Activated CD4-positive, alpha-beta T cell treated with anti-CD3 and anti-CD28 coated beads for 4 hours (primary cell): ENCODE measurements around the gene PTPN13.

Source experiments
- DNase-seq, 2 donors: peaks; one replicate each; pipeline ENCODE4 v3.0.0-alpha.2; 2020

PTPN13 gene, protein sequence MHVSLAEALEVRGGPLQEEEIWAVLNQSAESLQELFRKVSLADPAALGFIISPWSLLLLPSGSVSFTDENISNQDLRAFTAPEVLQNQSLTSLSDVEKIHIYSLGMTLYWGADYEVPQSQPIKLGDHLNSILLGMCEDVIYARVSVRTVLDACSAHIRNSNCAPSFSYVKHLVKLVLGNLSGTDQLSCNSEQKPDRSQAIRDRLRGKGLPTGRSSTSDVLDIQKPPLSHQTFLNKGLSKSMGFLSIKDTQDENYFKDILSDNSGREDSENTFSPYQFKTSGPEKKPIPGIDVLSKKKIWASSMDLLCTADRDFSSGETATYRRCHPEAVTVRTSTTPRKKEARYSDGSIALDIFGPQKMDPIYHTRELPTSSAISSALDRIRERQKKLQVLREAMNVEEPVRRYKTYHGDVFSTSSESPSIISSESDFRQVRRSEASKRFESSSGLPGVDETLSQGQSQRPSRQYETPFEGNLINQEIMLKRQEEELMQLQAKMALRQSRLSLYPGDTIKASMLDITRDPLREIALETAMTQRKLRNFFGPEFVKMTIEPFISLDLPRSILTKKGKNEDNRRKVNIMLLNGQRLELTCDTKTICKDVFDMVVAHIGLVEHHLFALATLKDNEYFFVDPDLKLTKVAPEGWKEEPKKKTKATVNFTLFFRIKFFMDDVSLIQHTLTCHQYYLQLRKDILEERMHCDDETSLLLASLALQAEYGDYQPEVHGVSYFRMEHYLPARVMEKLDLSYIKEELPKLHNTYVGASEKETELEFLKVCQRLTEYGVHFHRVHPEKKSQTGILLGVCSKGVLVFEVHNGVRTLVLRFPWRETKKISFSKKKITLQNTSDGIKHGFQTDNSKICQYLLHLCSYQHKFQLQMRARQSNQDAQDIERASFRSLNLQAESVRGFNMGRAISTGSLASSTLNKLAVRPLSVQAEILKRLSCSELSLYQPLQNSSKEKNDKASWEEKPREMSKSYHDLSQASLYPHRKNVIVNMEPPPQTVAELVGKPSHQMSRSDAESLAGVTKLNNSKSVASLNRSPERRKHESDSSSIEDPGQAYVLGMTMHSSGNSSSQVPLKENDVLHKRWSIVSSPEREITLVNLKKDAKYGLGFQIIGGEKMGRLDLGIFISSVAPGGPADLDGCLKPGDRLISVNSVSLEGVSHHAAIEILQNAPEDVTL (N-terminal part only)

DNA sequence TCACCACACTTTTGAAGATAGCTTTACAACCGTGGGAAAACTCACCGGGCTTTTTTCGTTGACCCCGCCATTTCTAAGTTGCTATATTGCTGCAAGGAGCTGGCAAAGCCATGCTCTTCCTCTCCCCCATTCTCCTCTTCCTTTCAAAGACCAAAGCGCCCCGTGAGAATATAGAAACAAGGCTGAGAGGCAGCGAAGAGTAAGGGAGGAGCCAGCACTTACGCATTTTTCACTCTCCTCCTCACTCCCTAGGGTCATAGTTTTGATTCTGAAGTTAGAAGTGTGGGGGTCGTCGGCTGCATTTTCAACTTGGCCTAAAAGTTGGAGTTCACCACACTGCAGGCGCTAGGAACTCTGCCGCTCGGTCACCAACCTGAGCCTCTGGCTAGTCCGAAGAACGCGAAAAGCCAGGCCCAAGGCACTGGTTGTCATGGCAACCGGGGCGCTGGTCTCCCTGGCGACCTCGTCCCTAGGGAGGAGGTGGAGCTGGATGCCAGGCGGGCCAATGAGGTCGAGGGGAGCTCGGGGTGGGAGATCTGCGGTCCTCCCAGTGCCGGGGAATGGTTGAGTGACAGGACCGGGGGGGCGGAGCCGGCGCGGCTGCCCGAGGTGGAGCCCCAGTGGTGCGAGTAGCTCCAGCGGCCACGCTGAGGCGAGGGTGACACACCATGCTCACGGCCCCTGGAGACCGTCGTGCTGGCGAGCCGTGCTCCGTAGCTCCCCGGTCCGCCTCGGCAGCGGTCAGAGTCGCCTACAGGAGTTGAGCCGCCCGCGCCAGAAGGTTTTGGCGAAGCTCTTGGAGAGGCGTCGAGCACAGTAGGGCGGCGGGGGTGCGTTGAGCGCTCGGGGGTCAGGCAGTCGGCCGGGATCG lies at the start of gene PTPN13:
Gene PTPN13, plus strand, starts transcription at position 628 of the 871 bp plus-strand sequence. CDS start 40,942 bp downstream, outside the sequence.
- peak; percentile 63 to 67 for DNase-seq

DNA sequence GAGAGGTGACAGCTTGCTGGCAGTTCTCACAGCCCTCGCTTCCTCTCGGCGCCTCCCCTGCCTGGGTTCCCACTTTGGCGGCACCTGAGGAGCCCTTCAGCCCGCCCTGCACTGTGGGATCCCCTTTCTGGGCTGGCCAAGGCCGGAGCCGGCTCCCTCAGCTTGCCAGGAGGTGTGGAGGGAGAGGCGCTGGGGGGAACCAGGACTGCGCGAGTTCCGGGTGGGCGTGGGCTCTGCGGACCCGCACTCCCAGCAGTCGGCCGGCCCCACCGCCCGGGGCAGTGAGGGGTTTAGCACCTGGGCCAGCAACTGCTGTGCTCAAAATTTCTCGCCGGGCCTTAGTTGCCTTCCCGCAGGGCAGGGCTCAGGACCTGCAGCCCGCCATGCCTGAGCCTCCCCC lies 47.0 kb upstream of the PTPN13 start:
- DNase-seq = no peak

DNA sequence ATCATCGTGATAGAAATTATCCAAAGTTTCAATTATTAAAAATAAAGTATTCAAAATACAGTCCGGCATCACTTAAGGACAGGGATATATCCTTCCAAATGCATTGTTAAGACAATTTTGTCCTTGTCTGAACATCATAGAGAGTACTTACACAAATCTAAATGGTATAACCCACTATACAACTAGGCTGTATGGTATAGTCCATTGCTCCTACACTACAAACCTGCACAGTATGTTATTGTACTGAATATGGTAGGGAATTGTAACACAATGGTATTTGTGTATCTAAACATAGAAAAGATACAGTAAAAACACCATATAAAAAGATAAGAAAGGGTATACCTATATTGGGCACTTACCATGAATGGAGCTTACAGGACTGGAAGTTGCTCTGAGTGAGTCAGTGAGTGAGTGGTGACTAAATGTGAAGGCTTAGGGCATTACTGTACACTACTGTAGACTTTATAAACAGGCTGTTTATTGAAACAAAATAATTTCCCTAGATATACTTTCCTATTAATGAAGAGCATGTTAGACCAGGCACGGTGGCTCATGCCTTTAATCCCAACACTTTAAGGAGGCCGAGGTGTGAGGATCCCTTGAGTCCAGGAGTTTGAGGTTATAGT lies 44.8 kb upstream of the PTPN13 start:
- DNase-seq = no peak

DNA sequence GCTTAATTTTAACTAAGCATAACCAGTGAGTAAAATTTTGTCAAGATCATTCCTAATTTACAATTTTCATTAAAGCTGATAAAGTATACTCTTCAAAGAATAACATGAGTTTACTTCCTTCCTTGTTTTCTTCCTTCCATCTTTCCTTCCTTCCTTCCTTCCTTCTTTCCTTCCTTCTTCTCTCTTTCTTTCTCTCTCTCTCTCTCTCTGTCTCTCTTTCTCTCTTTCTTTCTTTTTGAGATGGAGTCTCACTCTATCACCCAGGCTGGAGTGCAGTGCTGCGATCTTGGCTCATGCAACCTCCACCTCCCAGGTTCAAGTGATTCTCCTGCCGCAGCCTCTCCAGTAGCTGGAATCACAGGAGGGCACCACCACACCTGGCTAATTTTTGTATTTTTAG lies 42.7 kb upstream of the PTPN13 start:
- no peak for DNase-seq

DNA sequence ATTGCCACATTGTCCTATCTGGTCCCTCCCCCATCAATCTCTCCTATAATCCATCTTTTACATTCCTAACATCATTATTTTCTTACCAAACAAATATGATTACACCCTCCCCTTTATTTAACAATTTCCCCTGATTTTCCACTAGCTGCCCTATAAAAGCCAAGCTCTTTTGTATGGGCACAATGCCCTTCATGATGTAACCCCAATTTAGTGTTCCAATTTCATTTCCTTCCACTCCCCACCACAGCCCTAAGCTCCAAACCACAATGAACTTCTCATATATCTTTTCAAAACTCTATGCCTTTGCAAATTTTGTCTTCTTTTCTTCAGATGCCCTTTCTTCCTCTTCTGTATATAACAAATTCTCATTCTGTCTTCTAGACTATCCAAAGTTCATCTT lies 39.5 kb upstream of the PTPN13 start:
- DNase-seq = no peak

DNA sequence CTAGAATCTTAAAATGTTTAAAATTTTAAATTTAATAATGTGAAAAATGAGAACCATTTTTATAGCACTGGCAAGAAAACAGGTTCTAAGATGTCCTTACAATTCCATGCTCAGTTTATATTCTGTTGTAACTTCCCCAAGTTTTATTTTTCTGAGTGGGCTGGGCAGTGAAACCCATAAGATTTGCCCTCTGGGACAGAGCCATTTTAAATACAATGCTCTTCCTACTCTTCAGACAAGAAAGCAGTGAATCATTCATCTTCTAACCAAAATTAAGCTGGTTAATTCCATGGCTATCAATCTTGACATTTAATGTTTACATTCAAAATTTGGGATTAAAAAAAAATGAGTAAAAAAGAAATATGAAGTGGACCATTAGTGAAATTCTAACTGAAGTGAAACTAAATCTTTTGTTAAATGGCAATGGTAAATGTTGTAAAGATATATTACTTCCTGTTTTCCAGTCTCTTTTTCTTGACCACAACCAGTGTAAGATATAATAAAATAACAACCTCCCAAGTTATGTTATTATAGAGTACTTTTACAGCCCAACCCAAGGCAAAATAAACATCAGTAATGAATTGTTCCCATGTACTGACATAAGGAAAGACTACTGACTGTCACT lies 37.2 kb upstream of the PTPN13 start:
- DNase-seq = no peak

DNA sequence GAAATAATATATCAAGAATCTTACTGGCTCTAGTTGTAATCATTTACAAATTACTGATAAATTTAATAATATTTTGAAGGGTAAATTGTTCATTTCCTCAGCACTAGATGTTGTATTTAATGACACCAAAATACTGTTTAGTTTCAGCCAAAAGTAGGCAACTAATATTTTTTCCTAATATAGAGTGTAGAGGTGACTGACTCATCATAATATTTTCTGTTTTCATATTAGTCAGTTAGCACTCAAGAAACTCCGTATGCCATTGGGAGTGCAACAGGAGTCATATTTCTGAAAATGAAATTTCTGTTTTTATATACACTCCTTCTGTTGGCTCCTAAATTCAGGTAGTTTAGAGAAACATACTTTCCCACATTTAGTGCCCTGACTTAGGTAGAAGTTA lies 36.6 kb upstream of the PTPN13 start:
- DNase-seq = no peak

DNA sequence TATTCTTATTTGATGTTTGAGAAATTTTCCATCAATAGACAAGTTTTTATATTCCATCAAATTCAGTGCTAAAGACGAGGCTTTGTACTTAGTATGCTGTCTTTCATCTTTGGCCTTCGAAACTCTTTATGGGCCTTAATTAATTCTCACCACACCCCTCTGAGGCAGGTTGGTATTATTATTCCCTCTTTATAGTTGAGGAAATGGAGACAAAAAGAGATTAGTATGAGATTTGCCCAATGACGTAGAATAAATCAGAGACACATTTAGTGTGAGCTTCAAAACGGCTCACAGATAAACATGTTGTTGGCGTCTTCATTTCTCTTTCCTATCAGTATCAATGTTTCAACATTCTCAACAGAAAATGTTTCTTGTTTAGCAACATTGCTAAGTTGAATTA lies 35.9 kb upstream of the PTPN13 start:
- DNase-seq = no peak

DNA sequence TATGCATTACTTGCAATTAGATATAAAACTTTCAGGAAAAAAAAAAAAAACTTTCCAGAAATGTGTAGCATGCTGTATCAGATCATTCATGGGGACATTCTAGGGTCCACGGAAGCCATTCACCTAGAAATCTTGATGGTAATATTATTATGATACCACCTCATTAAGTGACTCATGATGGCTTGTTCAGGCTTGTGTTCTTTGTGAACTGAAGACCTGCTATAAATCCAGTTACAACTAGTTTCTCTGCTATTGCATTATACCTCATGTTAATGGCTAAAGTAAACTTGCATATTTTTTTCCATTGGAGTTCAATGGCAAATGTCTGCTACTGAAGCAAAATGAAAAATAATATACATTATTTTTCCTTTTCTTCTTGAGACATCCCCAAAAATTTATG lies 35.3 kb upstream of the PTPN13 start:
- no peak for DNase-seq

DNA sequence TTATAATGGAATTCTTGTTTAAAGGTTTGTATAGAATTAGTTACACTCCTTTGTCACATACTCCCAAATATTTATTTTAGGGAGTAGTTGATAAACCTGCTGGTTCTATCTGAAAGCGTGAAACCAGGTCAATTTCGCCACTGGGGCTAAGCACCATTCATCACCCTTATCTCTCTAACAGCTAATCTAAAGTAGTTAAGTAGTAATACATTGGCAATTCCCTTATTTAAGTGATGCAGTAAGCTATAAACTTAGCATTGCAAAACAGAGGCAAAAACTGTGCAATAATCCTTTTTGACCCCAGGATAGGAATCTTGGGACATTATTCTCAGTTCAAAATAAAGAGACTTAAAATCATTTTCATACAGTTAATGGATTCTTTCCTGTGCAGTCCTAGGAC lies 33.7 kb upstream of the PTPN13 start:
- DNase-seq = no peak

DNA sequence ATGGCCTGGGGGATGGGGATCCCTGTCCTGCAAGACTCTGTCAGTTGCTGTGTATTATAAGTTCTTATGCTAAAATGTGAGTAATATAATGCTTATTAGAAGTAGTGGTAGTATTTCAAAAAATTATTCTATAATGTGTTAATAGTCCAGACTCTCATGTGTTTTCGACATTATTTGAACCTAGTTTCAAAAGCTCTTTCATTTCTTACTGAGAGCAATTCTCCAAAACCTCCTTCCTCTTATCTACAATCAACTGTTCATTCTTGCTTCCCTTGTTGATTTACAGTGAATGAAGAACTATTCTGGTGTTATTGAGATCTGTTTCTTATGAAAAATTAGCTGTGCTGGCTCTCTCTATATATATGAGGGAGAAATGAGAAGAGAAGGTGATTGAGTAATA lies 32.9 kb upstream of the PTPN13 start:
- DNase-seq = no peak

DNA sequence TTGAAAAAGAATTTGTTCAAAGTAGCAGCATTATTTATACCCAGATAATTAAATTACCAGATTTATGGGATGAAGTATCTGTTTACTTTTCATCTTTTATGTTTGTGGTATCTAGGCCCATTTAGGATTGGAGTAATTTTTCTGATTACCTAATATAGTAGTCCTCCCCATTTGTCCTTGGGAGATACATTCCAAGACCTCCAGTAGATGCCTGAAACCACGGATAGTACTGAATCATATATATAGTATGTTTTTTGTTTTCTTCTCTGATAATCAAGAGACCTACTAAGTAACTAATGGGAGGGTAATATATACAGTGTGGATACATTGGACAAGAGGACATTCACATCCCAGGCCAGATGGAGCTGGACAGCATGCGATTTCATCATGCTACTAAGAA lies 30.7 kb upstream of the PTPN13 start:
- no peak for DNase-seq

DNA sequence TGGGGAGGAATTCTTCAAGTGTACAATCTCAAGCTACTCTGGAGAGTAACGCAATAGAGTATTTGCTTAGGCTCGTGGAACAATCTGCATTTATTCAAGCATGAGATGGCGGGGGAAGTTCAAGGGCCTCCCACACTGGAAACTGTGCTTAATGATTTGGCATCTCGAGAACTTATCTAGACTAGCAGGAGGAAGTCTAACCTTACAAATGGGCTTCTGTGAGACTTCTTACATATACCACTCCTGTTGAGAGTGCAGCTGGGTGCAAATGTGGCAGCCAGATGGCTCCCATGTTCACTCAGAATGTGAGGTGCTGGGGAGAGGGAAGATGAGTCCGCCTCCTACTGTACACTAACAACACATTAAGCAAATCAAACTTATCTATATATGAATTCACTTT lies 29.3 kb upstream of the PTPN13 start:
- DNase-seq = no peak

DNA sequence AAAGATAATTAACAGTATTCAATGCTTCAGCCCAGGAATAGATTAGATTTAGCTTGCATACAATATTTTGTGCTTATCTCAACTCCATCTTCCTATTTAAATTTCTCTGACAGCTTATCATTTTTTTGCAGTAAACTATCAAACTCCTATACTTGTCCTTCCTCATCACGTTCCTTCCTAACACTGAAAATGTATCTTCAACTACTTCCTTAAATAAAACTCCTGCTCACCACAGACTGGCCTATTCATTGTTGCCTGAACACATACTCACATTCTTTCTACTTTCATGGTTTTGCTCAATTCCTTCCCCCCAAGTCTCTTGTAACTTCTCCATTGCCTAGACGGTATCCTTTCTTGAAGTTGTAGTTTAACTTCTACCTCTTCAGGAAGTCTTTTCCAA lies 28.5 kb upstream of the PTPN13 start:
- no peak for DNase-seq

DNA sequence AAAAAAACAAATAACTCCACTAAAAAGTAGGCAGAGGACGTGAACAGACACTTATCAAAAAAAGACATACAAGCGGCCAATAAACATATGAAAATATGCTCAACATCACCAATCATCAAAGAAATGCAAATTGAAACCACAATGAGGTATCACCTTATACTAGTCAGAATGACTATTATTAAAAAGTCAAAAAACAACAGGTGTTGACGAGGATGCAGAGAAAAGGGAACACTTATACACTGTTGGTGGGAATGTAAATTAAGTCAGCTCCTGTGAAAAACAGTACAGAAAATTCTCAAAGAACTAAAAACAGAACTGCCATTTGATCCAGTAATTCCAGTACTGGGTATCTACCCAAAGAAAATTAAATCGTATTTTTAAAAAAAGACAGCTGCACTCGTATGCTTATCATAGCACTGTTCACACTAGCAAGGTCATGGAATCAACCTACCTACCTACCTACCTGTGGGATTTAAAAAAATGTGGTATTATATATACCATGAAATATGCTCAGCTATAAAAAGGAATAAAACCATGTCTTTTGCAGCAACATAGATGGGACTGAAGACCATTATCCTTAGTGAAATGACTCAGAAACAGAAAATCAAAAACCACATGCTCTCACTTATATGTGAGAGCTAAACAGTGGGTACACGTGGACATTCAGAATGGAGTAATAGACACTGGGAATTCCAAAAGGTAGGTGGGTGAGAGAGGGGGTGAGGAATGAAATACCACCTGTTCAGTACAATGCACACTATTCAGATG lies 24.8 kb upstream of the PTPN13 start:
- no peak for DNase-seq

DNA sequence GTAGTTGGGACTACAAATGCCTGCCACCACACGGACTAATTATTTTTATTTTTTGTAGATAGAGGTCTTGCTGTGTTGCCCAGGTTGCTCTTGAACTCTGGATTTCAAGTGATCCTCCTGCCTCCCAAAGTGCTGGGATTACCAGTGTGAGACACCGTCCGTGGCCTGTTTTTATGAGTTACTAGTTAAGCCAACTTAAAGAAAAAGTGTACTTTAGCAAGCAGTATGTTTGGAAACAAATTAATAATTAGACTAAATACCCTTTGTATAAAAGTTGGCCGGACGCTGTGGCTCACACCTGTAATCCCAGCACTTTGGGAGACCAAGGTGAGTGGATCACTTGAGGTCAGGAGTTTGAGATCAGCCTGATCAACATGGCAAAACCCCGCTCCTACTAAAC lies 14.2 kb upstream of the PTPN13 start:
- no peak for DNase-seq

DNA sequence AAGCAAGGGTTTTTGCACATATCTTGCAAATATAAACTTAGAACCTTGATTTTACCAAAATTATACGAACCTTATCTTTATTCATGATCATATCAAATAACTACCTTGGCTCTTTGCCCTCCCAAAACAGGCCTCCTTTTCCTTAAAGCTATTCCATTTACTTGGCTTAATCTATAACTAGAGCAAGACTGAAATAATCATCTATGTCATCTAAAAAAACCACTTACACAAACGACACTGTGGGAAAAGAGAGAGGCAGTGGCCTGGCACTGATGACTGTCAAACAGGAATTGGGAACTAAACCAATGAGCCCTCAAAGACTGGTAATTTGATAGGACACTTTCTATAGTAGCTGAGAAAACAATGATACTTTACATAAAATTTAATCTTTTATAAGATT lies 11.7 kb upstream of the PTPN13 start:
- no peak for DNase-seq

DNA sequence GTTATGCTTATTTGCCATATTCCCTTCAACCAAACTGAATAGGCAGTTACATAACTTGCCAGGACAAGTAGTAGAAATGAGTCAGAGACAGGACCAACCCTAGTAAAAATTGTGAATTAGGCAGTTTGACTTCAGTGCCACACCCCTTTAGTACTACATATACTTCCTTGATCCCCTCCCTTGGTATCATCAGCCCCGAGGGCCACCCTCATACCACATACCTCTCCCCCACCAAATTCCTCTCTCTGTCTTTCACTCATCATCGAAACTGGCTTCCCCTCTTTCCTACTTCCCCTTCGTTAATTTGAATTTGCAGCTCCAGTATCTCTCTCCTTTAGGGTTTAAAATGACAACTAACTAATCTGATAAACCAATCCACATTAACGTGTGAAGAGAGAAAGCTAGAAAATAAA lies 7.9 kb upstream of the PTPN13 start:
- DNase-seq = no peak

DNA sequence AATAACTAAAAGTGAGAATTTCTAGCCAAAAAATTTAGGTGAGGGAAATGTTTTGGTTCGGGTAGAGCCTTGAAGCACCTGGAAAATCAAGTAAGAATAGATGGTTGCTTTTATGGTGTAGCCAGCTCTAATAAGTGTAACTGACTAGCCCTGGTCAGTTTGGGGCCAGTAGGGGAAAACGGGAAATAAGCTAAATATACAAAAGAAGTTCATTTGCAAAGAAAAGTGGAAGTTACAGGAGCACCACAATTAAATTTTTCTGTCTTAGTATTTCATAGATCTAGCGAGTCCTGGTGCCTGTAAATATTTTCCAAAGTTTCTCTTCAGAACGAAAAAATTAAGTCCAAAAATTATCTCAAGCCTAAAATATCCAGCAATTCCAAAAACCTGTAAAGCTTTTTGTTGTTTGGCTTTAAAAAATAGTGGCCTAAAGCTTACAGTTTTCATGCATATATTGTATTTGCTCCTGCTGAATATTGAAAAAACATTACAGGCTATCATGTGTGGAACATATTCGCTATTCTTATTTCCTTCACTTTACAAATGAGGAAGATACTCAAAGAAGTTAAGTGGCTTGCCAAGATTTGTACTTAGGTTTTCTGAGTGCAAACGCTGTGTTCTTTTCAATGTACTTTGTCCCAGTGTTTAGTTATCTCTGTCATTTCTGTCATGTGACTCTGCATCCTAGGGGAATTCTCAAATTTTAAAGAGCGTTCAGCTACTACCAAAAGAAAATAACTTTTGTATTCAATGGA lies 7.3 kb upstream of the PTPN13 start:
- DNase-seq = no peak
